Ovary (tissue), 3 donors: ENCODE data around the gene PARP9.

Experiments
- CTCF ChIP-seq, 3 donors: fragments of 450-650 bp in 2 of 3; fragments of 200-600 bp in 1 of 3; IDR thresholded peaks; one replicate each; pipeline versions ENCODE4 v1.5.1 to v1.8.0; 2016 to 2022; ENCODE audit warnings: antibody characterized with exemption in 3 of 3, mild to moderate bottlenecking in 1 of 3
- EP300 ChIP-seq: sonication (generic); formaldehyde crosslinking; IDR thresholded peaks from one replicate; pipeline ENCODE4 v1.6.1; 2017; ENCODE audit warnings: antibody characterized with exemption
- POLR2A ChIP-seq: fragments of 450-650 bp; IDR thresholded peaks from one replicate; pipeline ENCODE4 v1.6.1; 2017; ENCODE audit warnings: antibody characterized with exemption, mild to moderate bottlenecking, moderate library complexity
- donor health status: DM: no; HTN: no; CAD: no.

GRCh38 chr3:122572940-122573412 is 8.9 kb upstream of the PARP9 start:
- TF ChIP-seq CTCF (IDR thresholded peaks at IDR 0.05), result no peak
- TF ChIP-seq POLR2A, result no peak
- TF ChIP-seq EP300, result no peak
